HEK293T (cell line): Measurements from ENCODE around the gene SPDEF.

Experiments
- CTCF ChIA-PET: fragments of 350-600 bp; formaldehyde crosslinking; extraction: SDS; loops from one replicate; lab custom pipeline; 2021; ENCODE audit warnings: antibody characterized with exemption, inconsistent platforms; lab: Yijun Ruan, JAX
- POLR2A ChIA-PET: fragments of 350-600 bp; formaldehyde crosslinking; extraction: SDS; loops from one replicate; lab custom pipeline; 2020; ENCODE audit warnings: antibody characterized with exemption, inconsistent platforms; lab: Yijun Ruan, JAX
- DNase-seq: peaks from one replicate; pipeline ENCODE4 v3.0.0; 2012; ENCODE audit warnings: mixed read lengths; ENCODE audit errors: extremely low spot score
- ARNT ChIP-seq: fragments of 450-650 bp; IDR thresholded peaks from 2 replicates; pipeline ENCODE4 v1.6.1; 2017; ENCODE audit warnings: mild to moderate bottlenecking
- BHLHE40 ChIP-seq: fragments of 450-650 bp; IDR thresholded peaks from 2 replicates; pipeline ENCODE4 v1.6.1; 2016; ENCODE audit warnings: mild to moderate bottlenecking, moderate library complexity, borderline replicate concordance
- CTBP1 ChIP-seq: fragments of 450-650 bp; IDR thresholded peaks from 2 replicates; pipeline ENCODE4 v1.6.1; 2016; ENCODE audit warnings: borderline replicate concordance
- ELF4 ChIP-seq: fragments of 450-650 bp; IDR thresholded peaks from 2 replicates; pipeline ENCODE4 v1.6.1; 2017; ENCODE audit warnings: antibody characterized with exemption
- FOXA1 ChIP-seq: fragments of 450-650 bp; IDR thresholded peaks from 2 replicates; pipeline ENCODE4 v1.6.1; 2016; ENCODE audit warnings: mild to moderate bottlenecking
- FOXK2 ChIP-seq: fragments of 450-650 bp; IDR thresholded peaks from 2 replicates; pipeline ENCODE4 v1.6.1; 2016; ENCODE audit warnings: mild to moderate bottlenecking
- FOXM1 ChIP-seq: fragments of 450-650 bp; IDR thresholded peaks from 2 replicates; pipeline ENCODE4 v1.6.1; 2017; ENCODE audit warnings: mild to moderate bottlenecking, borderline replicate concordance
- HDGF ChIP-seq: fragments of 450-650 bp; IDR thresholded peaks from 2 replicates; pipeline ENCODE4 v1.6.1; 2017; ENCODE audit warnings: antibody characterized with exemption, borderline replicate concordance
- L3MBTL2 ChIP-seq: fragments of 450-650 bp; conservative IDR thresholded peaks from 2 replicates; pipeline ENCODE4 v1.6.1; 2016; ENCODE audit warnings: mild to moderate bottlenecking
- LEF1 ChIP-seq: fragments of 450-650 bp; IDR thresholded peaks from 2 replicates; pipeline ENCODE4 v1.6.1; 2017; ENCODE audit warnings: mild to moderate bottlenecking, borderline replicate concordance
- NFRKB ChIP-seq: fragments of 450-650 bp; IDR thresholded peaks from 2 replicates; pipeline ENCODE4 v1.6.1; 2016; ENCODE audit warnings: mild to moderate bottlenecking, moderate library complexity
- PKNOX1 ChIP-seq: fragments of 450-650 bp; IDR thresholded peaks from 2 replicates; pipeline ENCODE4 v1.6.1; 2016
- SP1 ChIP-seq: fragments of 450-650 bp; IDR thresholded peaks from 2 replicates; pipeline ENCODE4 v1.6.1; 2017
- SUZ12 ChIP-seq: fragments of 450-650 bp; IDR thresholded peaks from 2 replicates; pipeline ENCODE4 v1.6.1; 2016; ENCODE audit warnings: mild to moderate bottlenecking
- TARDBP ChIP-seq: fragments of 450-650 bp; IDR thresholded peaks from 2 replicates; pipeline ENCODE4 v1.6.1; 2016
- ZNF384 ChIP-seq: fragments of 450-650 bp; IDR thresholded peaks from 2 replicates; pipeline ENCODE4 v1.6.1; 2016

SPDEF gene

GRCh38 chr6:34544776-34545471, 11.2 kb downstream of the SPDEF start:
- DNase-seq = no peak
- POLR2A ChIA-PET = no interaction called here
- TF ChIP-seq FOXK2 = no peak
- TF ChIP-seq BHLHE40 = no peak
- CTCF ChIA-PET = interaction anchor here (0.5 kb wide), 1 partner anchor 83 kb away, joined by 5 read pairs; no protein-coding TSS in a partner anchor

DNA sequence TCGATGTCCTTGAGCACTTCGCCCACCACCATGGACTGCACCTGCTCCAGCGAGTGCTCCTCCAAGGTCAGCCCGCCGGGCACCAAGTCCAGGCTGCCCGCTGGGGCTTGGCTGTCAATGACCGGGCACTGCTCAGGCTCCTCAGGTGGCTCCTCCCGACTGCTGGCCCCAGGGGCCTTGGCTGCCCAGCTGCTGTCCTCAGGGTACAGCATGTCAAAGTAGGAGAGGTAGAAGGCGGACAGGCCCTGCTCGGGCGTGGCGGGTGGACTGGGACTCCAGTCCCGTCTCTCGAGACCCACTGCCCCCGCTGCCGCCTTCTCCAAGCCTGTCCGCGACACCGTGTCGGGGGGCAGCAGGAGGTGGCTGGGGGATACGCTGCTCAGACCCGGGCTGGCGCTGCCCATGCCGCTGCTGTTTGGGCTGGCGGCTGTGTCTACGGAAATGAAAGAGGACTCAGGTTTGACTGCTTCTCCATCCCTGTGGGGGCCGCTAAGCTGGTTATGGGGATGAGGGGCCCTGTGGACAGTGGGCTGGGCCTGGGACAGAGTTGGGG, 12.0 kb downstream of the SPDEF start:
- TF ChIP-seq ARNT = no peak
- no peak for TF ChIP-seq CTBP1
- no peak for TF ChIP-seq TARDBP
- no peak for TF ChIP-seq SP1
- no peak for TF ChIP-seq FOXA1
- TF ChIP-seq ZNF384 = no peak
- no peak for TF ChIP-seq ELF4
- TF ChIP-seq FOXM1 = no peak
- TF ChIP-seq SUZ12 = no peak
- no peak for TF ChIP-seq LEF1
- TF ChIP-seq PKNOX1 = no peak
- TF ChIP-seq BHLHE40 = no peak
- no peak for TF ChIP-seq HDGF
- no peak for TF ChIP-seq NFRKB
- no peak for TF ChIP-seq FOXK2
- no peak for TF ChIP-seq L3MBTL2
- CTCF ChIA-PET = no interaction called here
- POLR2A ChIA-PET = no interaction called here
- no peak for DNase-seq

GRCh38 chr6:34543421-34543820, 12.7 kb downstream of the SPDEF start:
- POLR2A ChIA-PET = no interaction called here
- TF ChIP-seq FOXA1 = no peak
- no peak for DNase-seq
- CTCF ChIA-PET = no interaction called here

DNA sequence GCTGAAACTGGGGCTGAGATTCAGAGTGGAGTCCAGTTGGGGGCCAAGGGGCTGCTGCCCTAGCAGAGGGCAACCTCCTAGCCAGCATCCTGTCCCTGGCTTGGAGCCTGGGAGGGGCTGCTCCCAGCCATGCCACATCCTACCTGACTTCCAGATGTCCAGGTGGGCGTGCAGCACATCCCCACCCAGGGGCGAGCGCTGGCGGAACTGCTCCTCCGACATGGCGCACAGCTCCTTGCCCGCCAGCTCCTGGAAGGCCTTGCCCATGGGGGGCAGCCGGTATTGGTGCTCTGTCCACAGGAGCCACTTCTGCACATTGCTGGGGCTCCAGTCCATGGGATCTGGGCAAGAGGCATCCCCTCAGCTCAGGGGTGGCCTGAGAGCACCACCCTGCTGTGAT, 15.3 kb downstream of the SPDEF start:
- TF ChIP-seq HDGF (no peak), TARDBP (no peak), L3MBTL2 (no peak)
- ChIA-PET POLR2A (no interaction called here), CTCF (no interaction called here)
- no peak for DNase-seq

- ChIA-PET CTCF (no interaction called here), POLR2A (no interaction called here)
- TF ChIP-seq BHLHE40 = no peak
- TF ChIP-seq TARDBP = no peak
- TF ChIP-seq NFRKB = no peak
- no peak for TF ChIP-seq FOXK2
- DNase-seq = no peak
Observed at GRCh38 chr6:34540222-34540621, 15.9 kb downstream of the SPDEF start.

DNA sequence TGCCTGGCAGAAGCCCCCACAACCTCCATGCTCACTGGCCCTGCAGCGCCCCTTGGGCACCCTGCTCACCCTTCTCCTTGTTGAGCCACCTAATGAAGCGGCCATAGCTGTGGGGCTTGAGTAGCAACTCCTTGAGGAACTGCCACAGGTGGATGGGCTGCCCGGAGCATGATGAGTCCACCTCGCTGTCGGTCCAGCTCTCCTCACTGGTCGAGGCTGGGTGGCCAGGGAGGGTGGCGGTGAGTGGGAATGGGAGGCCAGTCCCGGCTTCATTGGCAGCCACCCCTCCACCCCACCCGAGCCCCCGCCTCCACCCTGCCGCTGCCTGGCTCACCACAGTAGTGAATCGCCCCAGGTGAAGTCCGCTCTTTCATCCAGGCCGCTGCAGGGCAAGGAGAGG, 16.9 kb downstream of the SPDEF start:
- POLR2A ChIA-PET = no interaction called here
- no peak for TF ChIP-seq ELF4
- CTCF ChIA-PET = no interaction called here
- DNase-seq = no peak

- ChIA-PET POLR2A (no interaction called here), CTCF (no interaction called here)
- no peak for TF ChIP-seq NFRKB
- no peak for TF ChIP-seq SUZ12
- TF ChIP-seq CTBP1 = no peak
- TF ChIP-seq ELF4 = no peak
- TF ChIP-seq FOXK2 = no peak
- no peak for TF ChIP-seq ARNT
- TF ChIP-seq BHLHE40 = no peak
- no peak for TF ChIP-seq L3MBTL2
- TF ChIP-seq PKNOX1 = no peak
- TF ChIP-seq SP1 = no peak
- TF ChIP-seq TARDBP = no peak
- no peak for TF ChIP-seq FOXM1
- TF ChIP-seq FOXA1 = no peak
- TF ChIP-seq LEF1 = no peak
- no peak for TF ChIP-seq HDGF
- no peak for TF ChIP-seq ZNF384
- no peak for DNase-seq
Observed at GRCh38 chr6:34538581-34538980, 17.5 kb downstream of the SPDEF start.

- CTCF ChIA-PET = no interaction called here
Observed at GRCh38 chr6:34537922-34538550, 18.1 kb downstream of the SPDEF start.

More at GRCh38 chr6:34537922-34538550, 18.1 kb downstream of the SPDEF start:
- POLR2A ChIA-PET = no interaction called here
- DNase-seq = no peak
- TF ChIP-seq FOXA1 (no peak), TARDBP (no peak), FOXM1 (no peak), ELF4 (no peak), FOXK2 (no peak), CTBP1 (no peak), ZNF384 (no peak), L3MBTL2 (no peak)
